GM21737 (cell line): Measurements from ENCODE around the gene BET1.
A peak's percentile ranks its signal among the peaks of the same experiment; 100 is the strongest.

Experiments
- ATAC-seq: cut with Tn5 transposase; IDR thresholded peaks from one replicate; pipeline ENCODE4 v1.9.1; 2021; ENCODE audit warnings: mild to moderate bottlenecking, moderate library complexity; ENCODE audit not compliant: unreplicated experiment

BET1 gene

DNA sequence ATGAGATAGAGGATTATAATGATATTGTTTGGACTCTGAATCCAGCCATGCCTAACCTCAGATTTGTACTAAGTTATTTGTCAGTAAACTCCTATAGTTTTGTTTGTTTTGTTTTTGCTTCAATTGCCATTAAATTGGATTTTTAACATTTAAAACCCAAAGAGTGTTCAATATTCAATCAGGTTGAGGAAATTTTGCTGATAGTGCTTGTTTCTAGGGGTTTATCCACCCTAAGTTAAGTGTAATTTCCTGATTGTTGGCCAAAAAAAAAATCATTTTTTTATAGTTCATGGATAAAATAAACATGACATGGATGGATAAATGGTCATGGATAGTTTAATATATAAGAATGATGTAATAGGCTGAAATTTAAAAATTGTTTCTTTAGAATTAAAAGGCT is 11.4 kb upstream of the BET1 start:
- ATAC-seq = no peak

DNA sequence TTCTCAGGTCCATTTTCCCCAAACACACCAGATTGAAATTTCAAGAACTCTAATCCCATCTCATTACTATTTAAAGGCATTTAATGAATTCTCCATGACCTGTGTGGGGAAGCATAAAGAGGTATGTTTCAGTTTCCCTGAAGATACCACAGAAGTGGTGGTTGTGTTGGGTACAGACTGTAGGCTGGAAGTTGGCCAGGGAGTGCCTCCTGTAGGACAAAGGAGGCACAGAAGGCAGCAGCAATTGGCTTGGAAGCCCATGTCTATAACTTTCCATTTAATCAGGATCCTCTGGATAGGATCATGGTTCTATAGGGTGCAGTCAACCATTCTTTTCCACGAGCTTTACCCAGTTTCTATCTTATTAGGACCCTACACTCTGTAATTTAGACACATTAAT is 8.6 kb upstream of the BET1 start:
- ATAC-seq = no peak

DNA sequence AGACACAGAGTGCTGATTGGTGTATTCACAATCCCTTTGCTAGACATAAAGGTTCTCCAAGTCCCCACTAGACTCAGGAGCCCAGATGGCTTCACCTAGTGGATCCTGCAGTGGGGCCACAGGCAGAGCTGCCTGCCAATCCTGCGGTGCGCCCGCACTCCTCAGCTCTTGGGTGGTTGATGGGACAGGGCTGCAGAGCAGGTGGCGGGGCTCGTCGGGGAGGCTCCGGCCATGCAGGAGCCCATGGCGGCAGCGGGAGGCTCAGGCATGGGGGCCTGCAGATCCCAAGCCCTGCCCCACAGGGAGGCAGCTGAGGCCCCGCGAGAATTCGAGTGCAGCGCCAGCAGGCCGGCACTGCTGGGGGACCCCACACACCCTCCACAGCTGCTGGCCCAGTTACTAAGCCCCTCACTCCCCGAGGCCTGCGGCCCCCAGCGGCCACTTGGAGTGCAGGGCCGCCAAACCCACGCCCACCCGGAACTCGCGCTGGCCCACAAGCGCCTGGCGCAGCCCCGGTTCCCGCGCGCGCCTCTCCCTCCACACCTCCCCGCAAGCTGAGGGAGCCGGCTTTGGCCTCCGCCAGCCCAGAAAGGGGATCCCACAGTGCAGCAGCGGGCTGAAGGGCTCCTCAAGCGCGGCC is 7.7 kb upstream of the BET1 start:
- ATAC-seq = no peak

DNA sequence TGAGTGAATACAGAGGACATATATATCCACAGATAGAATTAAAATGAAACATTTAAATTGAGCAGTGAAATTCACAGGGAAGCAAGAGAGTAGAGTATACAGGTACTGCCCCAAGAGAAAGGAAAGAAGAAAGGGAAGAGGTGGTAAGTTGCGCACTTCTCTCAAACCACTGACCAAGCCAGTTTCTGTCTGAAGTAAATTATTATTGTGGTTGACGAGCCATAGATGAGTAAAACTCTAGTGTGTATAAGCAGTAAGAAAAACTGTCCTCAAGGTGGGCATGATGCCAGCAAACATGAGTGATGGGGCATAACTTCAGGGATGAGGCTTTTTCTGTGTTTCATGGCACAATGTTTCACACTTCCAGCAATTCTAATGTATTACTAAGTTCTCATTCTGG is 4.4 kb upstream of the BET1 start:
- ATAC-seq = no peak

DNA sequence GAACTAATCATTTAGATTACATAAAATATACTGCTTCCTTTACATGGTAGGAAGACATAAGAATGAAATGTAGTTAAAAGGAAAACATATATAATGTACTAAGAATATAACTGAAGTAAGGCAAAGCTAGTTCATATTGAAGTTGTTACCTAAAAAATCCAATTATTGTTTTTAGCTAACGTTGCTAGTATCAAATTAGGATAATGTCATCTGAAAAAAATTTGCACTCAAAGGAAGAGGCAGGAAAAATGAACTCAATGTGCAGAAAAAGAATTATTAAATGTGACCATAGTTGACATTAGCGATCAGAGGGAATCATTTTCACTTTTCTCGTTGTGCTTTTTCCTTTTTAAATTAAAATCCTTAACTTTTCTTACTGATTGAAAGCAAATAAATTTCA is 1.6 kb upstream of the BET1 start:
- ATAC-seq = no peak

DNA sequence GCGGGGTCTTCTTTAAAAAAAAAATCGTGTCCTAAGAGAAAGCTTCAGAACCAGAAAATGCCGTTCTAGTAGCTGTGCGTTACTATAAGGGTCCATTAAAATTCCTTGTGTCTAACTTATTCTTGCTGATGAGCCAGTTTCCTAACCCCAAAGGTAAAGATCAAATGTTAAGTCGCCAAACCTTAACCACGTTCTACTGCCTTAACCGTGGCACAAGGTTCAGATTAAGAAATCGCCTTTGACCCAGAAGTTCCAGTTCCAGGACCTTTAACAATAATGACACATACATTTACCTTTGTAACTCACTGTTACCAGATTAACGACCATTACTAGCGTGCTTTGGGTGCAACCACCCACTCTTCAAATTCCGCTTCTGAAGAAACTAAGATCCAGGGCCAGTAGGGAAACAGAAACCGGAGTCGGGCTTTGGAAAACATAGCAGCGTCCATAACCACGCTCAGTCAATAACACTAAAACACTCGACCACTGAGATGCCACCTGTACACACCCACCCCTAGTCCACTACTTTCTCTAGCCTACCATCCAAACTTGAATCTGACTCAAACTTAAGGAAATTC is 620 bp downstream of the BET1 start:
- ATAC-seq = peak; percentile 18

DNA sequence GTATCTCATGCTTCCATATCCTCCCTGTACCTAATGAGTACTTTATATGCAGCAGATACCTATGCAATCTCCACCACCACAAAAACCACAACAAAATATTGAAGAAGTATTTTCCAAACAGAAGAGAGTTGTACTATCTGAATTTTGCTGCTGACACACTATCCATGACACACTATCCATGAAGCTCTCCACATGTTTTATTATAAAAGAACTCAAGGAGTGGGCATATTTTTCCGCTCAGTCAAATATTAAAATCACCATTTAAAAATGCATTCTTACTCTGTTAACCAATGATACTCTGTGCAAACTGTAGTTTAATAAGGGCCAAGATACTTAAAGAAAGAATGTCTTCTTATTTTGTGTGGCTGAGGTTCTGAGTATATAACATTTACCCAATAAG is 2.8 kb downstream of the BET1 start:
- no peak for ATAC-seq

DNA sequence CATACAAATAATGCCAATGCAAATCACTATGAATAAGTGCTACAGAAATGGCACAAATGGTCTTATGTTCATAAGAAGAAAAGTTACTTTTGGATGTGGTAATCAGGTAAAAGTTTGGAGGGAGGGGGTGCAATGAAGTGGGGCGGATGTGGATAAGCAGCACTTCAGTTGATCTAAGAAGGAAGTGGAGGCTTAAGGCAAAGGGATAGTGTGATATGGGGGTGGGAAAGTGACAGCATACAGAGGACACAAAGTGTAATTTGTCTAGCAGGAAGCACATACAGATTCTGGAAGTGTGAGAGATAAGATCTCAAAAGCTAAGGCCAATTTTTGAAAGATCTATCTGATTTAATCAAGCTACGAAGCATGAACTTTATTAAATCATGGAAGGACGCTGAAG is 6.3 kb downstream of the BET1 start:
- ATAC-seq = no peak

DNA sequence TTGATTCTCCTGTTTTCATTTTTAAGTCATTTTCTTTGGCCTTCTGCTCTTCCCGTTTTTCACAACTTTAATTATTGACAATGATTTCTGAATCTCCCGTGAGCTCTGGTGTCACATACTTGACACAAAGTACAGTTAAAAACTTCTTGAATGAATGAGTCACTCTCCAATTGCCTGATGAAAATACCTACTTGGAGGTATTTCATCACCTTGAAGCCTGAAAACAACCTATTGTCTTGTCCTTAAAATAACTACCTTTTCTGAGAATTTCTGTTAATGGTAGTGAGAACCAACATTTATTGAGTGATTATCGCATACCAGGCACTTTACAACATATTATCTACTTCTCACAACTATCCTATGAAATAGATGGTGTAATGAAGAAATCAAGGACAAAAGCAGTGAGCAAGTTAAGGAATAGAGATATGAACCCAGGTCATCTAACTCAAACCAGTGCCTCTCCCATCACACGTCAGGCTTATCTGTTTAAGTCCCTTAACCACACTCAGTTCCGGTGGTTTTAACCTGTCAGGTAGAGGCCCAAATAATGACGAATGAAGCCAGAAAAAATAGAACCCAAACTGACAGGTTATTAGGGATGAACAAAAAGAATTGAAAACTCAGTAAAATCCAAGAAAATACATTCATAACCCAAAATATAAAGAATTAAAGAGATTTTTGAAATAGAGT is 11.6 kb downstream of the BET1 start:
- ATAC-seq = no peak

DNA sequence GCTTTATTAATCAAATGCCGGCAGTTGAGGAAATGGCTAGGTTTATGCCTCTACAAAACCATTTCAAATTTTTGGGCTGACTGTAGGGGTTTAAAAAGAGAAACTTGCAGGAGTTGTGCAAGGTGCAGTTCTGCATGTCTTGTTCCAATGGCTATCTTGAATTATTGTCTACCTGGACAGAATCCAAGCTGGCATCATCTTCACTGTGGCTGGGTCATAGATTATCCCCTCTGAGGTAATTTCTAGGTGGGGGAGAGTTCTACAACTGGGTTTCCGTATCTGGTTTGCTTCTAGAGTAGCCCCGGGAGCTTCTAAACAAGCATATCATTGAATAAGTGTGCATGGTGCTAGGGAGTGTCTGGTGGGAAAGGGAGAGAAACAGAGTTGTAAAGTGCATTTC is 16.9 kb downstream of the BET1 start:
- ATAC-seq = no peak

DNA sequence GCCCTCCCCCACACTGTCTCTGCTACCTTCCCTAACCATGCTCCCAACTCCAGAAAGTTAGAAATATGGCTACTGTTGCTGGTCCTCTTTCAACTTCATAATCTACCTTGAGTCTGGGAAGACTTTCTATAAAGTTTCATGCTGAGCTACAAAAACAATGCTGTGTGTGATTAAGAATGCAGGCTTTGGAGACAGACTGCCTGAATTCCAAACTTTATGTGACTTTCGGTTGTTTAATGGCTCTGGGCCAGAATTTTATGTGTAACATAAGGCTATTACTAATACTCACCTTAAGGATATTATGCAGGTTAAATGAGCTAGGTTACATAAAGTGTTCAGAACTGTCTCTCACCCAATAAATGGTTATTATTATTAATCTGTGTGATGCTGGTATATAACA is 19.1 kb downstream of the BET1 start:
- ATAC-seq = no peak

DNA sequence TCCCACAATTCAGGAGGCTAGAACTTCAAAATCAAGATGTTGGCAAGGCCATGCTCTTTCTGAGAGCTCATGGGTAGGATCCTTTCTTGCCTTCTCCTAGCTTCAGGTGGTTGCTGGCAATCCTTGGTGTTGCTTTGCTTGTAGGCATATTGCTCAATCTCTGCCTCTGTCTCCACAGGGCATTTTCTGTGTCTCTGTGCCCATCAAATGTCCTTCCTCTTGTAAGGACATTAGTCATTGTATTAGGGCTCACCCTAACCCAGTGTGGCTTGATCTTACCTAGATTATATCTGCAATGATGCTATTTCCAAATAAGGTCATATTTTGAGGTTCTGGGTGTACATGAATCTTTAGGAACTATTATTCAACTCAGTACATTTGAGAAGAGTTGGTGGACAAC is 20.1 kb downstream of the BET1 start:
- ATAC-seq = no peak

DNA sequence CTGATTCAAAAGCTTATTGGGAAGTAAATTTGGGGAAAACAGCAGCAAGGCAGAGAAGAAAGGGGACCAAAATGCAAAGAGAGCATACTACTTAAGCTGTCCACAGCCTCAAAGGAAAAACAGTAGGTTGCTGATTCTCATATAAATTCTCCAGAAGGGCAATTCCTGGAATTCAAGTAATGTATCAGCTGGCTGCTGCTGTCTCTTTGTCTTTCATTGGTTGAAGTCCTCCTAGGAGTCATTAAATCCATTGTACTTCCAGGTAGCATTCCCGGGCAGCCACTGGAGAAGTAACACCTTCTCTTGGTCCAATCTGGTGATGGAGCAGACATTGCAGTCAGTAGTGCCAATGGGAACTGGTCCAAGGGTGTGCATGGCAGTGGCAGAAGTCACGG is 22.7 kb downstream of the BET1 start:
- no peak for ATAC-seq

DNA sequence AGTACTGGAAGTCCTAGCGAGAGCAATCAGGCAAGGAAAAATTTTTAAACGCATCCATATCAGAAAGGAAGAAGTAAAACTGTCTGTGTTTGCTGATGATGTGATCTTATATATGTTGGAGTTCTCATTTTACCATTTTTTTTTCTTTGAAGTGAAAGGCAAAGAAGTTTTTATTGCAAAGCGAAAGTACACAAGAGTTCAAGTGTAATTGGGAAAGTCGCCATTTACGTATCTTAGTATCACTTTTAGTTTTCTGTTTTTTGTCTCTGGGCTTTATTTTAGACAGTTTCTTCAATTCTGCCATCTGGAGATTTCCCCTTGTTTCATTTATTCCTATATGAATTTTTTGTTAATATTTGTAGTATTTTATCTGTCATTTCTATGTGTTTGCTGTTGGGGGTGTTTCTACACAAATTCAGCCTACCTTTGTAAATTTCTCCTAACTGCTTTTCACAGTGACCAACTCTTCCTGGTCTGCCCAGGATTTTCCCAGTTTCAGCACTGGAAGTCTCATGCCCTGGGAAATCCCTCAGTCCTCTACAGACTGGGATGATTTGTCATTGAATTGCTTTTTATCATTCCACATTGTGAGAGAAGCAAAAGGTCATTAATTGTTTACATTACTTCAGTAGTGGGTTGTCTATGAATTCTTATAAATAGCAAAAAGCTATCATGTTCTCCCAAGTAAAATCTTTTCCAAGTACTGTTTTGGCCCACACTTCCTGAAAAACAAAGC is 23.2 kb downstream of the BET1 start:
- no peak for ATAC-seq

DNA sequence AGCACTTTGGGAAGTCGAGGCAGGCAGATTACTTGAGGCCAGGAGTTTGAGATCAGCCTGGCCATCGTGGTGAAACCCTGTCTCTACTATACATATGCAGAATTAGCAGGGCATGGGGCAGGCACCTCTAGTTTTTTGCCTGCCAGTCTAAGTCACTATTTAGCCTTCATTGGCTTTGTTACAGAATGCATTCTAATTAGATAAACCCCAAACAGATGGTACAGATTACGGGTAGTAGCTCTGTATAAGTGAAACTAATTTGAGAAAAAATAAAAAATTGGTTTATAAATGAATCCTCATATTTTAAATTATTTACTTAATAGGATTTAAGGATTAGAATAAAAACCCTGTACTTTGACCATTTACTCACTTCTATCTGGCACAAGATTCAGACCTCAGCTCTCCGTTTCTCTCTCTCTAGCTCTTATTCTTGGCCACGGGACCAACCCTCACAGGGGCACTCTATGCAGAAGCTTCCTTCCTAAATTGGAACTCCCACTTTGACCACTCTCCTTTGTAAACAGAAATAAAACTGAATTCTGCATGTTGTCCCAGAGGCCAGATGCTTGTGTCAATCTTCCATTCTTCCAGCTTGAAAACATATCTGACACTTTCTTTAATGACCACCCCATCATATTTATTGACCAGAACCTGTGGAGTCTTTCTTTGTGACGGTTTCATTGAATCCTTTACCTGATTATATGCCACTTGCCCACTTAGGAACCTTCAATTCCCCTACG is 26.8 kb downstream of the BET1 start:
- ATAC-seq = no peak

DNA sequence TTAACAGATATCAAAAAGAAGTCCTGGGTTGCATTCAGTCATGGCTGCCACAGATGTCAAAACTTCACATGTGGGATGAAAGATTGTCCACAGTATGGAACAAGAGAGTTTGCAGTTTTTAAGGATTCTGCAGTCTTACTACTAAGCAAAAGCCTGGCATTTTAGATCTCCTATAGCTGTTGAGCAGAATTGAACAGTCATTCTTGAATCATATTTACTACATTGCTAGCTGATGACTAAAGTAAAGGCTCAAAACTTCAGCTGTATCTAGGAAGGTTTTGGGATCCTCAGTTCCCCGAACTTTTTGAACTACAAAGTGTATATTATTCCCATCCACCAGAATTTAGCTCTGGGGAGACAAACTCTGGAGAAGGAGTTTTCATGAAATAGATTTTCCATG is 31.0 kb downstream of the BET1 start:
- ATAC-seq = no peak

DNA sequence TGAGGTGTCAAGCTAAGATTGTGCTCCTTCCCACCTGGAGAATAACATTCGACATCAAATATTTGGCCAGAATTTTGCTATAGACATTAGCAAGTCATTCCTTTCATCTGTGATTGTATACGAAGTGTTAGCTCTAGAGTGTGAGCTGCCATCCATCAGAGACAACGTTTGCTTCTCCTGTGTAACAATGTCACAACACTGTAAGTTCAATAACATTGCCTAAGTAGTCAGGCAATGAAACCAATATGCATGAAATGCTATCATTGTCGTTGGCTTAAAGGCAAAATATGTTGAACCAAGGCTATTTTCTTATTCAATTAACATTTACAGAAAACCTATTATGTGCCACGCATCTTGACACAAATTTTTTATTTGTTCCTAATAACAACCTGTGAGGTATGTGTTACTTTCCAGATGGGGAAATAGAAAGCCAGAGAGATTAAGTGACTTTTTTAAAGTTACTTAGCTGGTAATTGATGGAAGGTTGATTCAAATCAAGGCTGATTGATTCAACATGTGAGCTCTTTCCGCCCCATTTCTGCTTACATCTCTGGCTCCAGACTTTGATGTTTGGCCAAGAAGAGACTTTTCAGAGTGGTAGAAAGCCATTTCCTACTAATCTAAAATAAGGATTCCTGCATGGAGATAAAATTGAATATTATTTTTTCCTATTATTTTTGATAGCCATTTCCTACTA is 32.0 kb downstream of the BET1 start:
- ATAC-seq = no peak

DNA sequence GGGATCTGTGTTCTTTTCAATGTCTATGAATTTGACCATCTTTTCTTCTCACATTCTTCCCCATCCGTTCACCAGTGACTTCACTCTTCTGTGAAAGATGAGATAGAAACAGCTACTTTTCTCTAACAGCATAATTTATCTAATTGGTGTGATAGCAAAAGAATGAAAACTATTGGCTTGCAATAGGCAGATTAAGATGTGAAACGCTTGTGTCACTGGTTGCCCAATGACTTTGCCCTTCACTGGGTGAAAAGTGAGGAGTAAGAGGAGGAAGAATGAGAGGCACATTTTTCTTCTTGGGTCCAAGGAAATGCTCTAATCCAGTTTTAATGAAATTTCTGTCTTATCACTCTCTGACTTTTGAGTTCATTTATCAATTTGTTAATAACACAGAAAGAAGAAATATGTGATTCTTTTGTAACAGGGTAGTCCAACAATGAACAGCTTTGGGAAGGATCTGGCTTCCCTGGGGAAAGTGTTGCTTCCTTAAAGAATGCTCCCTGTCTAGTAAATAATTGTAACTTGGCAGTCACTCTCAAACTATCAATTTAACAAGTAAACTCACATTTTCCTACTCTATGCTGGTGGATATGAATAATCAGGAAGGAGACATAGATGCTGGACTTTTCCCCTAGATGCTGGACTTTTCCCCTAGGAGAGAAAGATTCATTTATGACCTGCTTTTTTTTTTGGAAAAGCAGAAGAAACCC is 35.1 kb downstream of the BET1 start:
- no peak for ATAC-seq

DNA sequence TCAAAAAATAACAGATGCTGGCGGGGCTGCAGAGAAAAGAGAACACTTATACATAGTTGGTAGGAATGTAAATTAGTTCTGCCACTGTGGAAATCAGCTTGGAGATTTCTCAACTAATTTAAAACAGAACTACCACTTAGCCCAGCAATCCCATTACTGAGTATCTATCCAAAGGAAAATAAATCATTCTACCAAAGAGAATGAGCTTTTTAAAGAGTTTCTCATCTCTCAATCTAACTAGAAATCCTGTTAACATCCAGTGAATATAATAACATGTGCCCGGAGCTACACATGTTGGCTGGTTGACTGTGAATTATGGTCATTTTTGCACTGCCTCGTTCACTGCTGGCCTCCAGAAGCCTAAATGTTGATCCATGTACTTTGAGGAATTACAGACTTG is 39.3 kb downstream of the BET1 start:
- ATAC-seq = no peak

DNA sequence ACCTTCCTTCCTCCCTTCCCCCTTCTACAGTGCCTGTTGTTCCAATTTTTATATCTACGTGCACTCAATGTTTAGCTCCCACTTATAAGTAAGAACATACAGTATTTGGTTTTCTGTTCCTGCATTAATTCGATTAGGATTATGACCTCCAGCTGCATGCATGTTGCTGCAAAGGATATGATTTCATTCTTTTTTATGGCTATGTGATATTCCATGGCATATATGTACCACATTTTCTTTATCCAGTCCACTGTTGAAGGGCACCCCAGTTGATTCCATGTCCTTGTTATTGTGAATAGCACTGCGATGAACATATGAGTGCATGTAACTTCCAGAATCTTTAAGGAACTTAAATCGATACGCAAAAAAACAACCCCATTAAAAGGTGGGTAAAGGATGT is 39.9 kb downstream of the BET1 start:
- ATAC-seq = no peak
